OCI-LY7 (cell line): ENCODE results near the gene POU6F2.

Experiments used
- EZH2phosphoT487 ChIP-seq: fragments of 200-600 bp; sonication (generic); IDR thresholded peaks from 2 replicates; pipeline ENCODE4 v1.6.1; 2018; ENCODE audit warnings: low read depth, borderline replicate concordance, mild to moderate bottlenecking, mixed run types, antibody characterized with exemption, low read length, moderate library complexity, mixed read lengths
- TF ChIP-seq, protein P1 (sequence below): fragments of 200-600 bp; sonication (generic); conservative IDR thresholded peaks from 2 replicates; pipeline ENCODE4 v1.5.1; 2014; ENCODE audit warnings: mild to moderate bottlenecking, antibody characterized with exemption, low read length, moderate library complexity, mixed read lengths

DNA sequence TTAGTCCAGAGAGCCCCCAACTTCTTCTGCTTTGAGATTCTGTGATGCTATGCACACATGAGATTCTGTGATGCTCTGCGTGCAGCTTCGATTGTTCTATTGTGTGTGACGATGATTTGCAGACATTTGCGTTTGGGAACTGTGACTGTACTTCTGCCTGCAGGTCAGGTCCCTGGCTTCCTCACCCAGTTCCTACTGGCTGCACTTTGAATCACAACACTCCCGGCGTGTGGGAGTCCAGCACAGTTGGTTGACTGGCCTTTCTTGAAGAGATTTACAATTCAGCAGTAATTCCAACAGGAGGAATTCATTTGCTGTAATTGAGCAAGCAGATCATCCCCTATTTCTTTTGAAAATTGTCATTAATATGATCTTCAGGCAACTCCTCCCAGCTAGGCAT lies 336.3 kb downstream of the POU6F2 start:
- TF ChIP-seq, protein P1, sequence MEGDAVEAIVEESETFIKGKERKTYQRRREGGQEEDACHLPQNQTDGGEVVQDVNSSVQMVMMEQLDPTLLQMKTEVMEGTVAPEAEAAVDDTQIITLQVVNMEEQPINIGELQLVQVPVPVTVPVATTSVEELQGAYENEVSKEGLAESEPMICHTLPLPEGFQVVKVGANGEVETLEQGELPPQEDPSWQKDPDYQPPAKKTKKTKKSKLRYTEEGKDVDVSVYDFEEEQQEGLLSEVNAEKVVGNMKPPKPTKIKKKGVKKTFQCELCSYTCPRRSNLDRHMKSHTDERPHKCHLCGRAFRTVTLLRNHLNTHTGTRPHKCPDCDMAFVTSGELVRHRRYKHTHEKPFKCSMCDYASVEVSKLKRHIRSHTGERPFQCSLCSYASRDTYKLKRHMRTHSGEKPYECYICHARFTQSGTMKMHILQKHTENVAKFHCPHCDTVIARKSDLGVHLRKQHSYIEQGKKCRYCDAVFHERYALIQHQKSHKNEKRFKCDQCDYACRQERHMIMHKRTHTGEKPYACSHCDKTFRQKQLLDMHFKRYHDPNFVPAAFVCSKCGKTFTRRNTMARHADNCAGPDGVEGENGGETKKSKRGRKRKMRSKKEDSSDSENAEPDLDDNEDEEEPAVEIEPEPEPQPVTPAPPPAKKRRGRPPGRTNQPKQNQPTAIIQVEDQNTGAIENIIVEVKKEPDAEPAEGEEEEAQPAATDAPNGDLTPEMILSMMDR = no peak
- no peak for TF ChIP-seq EZH2phosphoT487
